ENCODE data around the gene DLGAP4.

Gene DLGAP4

DNA sequence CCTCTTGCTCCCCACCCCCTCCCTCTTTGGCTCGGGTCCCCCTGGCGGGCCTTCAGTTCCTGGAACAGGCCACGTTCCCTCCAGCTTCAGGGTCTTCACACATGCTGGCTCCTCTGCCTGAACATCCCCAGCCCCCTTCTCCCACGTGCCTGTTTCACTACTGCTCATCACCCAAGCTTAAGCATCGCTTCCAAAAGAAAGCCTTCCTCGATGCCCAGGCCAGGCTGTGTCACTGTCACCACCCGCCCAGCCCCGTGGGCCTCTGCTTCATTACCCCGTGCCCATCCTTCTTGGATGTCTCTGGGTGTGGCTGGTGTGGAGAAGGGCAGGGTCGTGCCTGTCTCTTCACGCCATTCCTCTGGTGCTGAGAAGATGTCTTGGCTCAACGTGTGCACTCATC lies 2.8 kb downstream of the DLGAP4 start:
- DNase-seq, result no peak

DNA sequence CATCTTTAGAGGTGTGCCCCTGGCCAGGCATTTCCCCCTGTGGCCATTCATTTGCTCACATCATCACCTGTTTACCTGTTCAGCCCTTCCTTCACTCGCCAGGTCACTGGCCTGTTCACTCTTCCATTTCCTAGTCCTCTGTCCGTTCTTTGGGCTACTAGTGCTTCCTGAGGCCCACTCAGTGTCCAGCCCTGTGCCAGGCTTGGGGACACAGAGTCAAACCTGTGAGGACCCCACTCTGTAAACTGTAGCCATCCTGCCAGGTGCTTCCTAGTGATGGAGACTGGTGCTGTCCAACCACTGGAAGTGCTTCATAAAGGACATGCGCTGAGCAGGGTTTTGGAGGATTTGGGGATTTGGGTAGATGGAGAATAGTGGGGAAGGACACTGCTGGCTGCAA lies 3.5 kb downstream of the DLGAP4 start:
- DNase-seq, result no peak

DNA sequence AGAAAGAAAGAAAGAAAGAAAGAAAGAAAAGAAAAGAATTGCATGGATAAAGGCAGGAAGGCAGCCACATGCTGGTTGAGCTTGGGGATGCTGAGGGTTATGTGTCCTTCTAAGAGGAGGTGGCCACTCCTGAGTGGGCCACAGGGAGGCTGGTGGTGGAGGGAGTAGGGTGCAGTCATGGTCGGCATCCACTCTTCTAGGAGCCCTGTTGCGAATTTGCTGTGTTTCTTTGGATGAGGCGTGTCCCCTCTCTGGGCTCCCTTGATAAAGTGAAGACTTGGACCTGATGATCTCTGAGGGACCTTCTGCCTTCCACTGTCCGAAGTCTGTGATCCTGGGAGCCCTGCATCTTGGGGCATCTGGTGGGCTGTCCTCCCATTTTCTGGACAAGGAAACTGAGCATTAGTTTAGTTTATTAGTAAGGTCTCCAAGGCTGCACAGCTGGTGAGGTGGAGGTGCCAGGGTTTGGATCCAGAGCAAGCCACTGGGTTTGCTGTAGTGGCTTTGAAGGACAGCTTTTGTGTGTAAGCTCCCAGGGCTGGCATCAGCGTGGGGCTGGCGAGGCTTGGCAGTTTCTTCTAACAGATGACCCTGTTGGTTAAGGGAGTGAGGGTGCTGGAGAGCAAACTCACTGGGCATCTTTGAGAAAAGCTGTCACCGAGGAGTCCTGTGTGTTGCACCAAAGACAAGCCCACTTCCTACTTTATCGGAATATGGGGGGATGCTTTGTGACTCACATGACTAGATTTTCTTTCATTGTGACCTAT lies 4.3 kb downstream of the DLGAP4 start:
- DNase-seq, result no peak

DNA sequence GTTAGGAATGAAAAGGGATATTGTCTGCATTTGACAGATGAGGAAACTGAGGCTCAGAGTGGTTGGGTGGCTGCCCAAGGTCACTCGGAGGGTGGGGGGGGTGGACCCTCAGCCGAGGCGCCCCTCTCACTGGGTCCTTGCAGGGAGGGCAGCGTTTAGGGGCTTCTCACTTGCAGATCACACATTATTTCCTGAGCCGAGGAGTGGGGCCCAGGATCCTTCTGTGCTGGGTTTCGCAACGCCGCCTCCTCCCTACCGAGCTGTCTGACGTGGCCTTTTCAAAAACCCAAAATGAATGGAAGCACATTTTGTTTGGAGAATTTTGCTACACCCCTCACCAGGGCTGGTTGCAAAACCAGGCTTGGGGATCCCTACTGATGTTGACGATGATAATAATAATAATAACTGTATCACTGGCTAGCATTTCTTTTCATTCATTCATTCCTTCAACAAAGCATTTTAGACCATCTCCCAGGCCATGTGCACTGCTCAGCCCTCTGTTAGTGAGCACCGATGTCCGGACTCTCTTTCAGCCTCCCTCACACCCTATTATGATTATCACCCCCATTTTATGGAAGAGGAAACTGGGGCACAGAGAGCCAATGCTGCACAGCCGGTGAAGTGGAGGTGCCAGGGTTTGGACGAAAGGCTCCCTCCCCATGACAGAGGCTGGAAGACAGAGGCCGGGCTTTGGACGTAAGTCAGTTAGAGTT lies 5.2 kb downstream of the DLGAP4 start:
- DNase-seq, result no peak

DNA sequence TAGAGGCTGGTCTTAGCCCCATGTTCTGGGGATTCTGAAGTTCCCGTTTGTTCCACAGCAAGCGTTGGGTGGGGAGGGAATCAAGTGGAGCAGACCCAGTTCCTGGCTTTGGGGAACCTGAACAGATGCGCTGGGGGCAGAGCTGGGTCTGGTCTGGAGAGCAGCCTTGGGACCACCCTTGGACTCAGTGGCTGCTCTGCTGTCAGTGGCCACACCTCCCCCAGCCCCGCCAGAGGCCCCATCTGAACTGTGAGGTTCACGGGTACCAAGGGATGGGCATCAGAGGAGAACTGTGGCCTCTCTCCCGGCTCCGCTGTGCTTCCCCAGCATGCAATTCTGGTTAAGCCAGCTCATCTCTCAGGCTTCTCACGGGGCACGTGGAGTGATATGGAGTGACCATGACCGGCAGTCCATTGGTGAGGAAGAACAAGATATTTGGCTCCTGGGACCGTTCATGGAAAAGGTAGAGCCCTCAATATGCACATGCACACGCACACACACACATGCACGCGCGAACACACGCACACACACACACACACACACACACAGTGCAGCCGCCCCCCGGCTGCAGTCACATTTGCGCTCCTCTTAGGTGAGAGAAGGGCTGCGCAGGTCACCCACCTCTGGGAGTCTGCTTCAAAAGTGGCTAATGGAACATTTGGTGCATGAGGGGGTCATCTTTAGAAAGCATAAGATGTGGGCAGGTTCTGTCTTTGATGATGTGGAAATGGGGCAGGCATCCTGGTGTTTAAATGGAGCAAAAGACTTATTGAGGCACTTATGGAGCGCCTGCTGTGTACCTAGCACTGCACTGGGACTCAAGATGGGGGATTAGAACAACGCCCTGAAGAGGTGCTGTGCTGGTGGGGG lies 6.0 kb downstream of the DLGAP4 start:
- no peak for DNase-seq

DNA sequence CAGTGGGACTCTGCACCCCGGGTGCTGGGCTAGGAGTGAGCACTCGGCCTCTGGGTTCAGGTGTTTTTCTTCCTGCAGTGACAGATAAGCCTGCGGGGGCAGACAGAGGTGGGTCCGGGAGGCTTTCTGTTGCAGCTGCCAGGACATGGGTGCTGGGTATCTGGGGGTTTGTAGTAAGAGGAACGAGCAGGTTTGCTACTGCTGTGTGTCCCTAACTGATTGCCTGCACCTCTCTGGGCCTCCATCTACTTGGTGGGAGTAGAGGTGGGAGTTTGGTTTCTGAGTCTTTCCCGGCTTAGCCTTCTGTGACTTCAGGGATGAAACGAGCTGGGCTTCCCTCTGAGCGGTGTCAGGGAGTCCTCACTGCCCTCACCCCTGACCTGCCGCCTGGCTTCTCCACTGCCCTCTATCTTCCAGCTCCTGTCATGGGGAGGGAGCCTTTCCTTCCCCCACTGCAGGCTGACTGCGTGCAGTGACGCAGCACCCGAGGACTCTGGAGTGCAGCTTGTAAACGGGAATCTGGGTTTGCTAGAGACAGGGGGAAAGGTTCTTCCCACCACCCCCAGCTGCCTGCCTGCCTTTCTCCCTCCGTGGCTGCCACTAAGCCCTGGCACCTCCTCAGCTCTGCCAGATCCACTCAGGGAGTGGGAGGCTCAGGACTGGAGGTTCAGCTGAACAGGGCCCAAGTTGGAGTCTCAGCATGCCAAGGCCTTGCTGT lies 6.7 kb downstream of the DLGAP4 start:
- no peak for DNase-seq

DNA sequence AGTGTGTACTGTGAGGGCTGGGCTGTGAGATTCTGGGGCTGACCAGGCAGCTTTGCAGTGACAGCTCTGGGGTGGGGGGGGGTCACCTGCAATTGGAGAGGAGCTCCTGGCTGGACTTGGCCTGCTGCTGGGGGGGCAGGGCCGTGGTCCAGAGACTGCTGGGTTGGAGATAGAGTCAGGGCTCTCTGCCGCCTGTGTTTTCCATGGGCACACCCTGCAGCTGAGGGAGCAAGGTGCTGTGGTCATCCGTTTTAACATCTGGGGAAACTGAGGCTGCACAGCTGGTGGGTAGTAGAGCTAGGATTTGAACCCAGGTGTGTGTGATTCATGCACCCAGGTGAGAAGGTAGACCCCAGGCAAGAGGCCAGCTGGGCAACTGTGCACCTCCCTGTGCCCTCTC lies 7.3 kb downstream of the DLGAP4 start:
- no peak for DNase-seq

DNA sequence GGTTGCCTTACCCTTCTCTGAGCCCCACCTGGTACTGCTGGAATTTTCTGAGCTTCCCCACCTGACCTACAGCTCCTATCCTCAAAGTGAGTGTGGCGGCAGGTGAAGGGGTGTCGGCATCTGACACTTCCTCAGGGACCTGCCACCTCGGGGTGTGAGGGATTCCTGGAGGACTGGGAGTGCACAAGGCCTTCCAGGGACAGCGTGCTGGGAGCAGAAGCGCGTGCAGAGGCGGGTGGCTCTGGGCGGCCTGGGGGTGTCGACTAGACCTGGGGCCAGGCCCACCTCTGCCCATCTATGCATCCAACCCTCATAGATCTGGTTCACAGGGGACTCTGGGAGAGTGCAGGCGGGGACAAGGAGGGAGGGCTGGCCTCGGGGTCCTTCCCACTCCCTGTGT lies 7.8 kb downstream of the DLGAP4 start:
- no peak for DNase-seq

DNA sequence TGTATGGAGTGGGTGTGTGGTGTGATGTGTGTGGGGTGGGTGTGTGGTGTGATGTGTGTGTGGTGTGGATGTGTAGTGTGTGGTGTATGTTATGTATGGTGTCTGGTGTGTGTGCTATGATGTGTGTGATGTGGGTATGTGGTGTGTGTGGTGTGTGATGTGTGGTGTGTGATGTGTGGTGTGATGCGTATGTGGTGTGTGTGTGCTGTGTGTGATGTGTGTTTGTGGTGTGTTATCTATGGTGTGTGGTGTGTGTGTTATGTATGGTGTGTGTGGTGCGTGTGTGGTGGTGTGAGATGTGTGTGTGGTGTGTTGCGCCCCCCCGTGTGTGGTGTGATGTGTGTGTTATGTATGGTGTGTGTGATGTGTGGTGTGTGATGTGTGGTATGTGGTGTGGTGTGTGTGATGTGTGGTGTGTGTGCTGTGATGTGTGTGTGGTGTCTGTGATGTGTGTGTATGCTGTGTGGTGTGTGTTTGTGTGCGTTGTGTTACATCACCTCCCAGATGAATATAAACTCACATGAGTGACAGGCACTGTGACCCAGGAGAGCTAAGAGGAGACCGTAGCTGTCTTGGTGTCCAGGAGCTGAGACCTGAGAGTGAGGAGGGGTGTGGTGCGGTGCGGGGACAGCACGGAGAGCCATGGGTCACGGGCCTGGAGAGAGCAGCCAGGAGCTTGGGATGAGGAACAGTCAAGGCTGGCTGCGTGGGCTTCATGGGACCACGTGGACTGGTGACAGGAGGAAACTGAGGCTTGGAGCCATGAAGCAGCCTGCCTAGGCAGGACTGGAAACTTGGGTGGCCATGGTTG lies 8.8 kb downstream of the DLGAP4 start:
- no peak for DNase-seq

DNA sequence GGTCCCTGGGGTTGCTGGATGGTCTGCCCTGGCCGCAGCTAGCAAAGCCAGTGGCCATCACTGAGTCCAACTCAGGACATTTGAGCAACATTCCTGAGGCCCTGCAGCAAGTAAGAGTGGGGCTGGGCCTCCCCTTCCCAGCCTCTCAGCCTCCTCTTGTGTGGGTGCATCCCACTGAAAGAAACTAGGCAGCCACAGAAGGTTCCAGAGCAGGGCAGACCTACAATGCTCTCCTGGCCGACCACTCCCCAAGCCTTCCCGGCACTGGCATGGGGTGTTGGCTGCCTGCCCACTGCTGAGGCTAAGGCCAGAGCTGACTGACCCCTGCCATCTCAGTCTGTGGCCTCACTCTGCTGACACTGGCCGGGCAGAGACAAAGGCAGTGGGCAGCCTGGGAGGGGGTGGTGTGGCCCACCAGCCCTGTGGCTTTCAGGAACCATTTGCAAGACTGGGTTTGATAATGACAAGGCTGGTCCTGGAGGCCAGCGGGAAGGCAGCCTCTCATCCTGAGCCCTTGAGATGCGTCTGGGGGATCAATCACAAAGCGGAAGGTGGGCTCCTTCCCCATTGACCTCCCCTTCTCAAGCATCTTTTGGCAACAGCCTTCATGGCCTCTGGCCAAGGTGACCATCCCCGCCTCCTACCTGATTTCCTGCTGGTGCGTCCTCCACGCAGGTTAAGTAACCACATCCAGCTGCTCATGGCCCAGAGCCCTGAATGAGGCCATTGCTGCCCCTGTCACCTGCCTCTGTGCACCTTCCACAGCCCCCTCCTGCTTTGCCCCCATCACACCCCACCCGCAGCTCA lies 9.6 kb downstream of the DLGAP4 start:
- no peak for DNase-seq

DNA sequence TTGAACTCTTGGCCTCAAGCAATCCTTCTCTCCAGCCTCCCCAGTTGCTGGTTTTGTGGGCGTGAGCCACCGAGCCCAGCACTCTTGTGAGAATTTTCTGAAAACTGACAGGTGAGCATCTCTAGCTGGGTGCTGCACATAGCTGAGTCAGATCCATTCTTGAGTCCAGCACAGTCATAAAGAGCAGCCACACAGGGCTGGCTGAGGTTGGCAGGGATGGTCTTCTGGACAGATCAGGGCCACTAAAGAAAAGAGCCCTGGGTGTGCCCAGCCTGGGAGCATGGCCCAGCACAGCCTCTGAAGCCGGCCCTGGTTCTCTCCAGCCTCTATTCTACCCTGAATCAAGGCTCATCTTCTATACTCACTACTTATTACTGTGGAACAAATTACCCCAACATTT lies 11.5 kb downstream of the DLGAP4 start:
- DNase-seq, result no peak

DNA sequence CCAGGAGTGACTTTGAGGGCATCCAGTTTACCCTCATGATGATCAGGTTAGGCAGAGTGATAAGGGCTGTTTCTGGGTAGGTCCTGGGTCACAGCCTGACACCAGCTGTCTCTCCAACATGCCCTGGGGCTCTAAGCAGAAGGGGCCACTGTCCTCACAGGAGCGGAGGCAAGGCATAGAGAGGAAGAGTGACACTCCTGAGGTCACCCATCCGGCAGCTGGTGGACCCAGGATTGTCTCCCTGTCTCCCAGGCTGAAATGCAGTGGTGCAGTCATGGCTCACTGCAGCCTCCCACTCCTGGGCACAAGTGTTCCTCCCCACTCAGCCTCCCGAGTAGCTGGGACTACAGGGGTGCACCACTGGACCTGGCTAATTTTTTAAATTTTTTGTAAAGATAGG lies 12.0 kb downstream of the DLGAP4 start:
- no peak for DNase-seq

DNA sequence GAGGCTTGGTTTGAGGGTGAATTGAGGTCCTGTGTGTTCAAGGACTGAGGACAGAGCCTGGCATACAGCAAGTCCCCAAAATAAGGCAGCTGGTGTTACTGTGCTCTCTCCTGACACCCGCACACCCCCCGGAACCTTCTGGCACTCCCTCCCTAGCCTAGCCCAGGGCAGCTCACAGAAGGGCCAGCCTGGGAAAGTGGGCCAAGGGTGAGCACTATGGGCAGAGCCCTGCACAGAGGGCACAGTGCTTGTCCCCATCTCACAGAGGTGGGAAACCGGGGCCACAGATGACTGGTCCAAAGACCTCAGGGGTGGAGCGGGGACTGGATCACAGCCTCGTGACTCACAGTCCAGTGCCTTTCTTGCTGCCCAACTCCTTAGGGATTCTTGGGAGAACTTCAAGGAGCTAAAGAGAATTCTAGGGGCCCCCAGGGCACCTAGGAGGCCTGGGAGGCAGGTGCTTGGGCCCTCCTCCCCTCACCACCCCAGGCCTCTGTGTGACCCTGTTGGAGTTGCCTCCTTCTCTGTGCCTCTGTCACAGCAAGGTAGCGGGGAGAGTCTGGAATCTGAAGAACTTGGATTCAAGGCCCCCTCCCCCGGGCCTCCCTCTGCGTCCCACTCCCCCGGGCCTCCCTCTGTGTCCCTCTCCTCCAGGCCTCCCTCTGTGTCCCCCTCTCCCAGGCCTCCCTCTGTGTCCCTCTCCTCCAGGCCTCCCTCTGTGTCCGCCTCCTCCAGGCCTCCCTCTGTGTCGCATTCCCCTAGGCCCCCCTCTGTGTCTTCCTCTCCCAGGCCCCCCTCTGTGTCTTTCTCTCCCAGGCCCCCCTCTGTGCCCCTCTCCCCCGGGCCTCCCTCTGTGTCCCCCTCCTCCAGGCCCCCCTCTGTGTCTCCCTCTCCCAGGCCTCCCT lies 13.5 kb downstream of the DLGAP4 start:
- no peak for DNase-seq

DNA sequence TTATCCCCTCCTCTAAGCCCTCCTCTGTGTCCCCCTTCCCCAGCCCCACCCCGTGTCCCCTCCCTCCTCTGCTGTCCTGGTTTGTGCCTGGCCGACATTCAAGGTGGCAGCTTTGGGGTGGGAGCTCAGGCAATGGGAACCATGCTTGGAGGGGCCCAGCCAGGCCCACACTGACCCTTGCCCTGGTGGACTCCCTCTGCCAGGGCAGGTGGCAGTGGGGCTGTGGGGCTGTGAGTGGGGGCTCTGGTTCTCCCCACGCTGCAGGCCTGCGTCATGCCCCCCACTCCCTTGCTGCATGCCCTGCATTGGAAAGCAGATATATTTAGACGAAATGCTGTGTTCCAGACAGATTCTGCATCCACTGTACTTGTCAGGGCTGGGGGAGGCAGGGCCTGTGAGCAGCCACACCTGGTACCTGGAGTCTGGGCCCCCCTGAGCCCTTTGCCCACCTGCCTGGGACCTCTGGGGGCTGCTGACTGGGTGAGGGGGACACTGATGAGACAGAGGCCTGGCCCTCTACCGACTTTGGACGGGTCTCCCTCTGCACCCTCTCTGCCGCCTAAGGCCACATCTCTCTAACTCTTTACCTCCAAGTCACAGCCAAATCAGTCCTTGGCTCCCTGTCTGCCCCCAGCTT lies 14.2 kb downstream of the DLGAP4 start:
- no peak for DNase-seq

DNA sequence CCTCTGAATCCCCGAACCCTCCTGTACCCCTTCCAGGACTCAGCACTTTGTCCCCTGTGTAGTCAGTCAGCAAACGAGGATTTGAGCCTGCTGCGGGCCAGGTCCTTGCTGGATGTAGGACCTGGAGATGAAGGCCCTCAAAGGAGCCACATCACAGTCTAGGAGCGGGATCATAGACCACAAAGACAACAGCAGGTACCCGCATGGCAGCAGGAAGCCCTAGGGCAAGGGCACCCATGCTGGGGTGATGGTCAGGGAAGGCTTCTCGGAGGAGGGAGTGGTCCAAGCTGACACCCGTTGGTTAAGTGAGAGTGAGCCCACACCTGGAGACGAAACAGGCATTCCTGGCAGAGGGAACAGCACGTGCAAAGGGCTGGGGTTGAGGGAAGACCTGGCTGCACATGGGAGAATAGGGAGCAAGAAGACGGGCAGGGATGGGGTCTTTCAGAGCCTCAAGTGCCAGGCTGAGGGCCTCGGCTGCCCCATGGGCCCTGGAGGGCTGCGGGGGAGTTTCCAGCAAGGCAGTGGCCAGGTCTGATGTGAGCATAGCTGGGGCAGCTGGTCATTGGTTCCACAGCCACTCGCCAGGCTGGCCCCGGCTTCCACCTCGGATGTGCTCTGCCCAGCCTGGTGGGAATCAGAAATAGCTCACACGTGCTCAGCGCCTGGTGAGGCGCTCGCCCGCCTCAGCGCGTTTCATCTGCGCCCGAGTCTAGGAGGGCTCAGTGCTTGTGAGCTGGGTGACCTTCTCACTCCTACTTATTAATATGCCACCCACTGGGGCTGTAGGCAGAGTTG lies 15.0 kb downstream of the DLGAP4 start:
- DNase-seq, result no peak

DNA sequence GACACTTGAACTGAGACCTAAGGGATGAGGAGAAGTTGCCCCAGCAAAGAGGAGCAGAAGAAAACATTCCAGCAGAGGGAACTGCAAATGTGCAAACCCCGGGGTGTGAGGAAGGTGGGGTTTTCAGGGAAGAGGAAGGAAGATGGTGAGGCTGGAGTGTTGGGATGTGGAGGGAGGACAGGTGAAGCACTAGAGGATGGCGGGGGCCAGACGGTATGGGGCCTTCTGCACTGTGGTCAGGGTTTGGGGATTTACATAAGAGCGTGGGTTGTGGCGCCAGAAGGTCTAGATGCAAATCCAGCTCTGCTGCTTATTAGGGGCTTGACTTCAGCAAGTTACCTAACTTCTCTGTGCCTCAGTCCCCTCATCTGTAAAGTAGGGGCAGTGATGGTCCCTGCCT lies 16.0 kb downstream of the DLGAP4 start:
- no peak for DNase-seq

DNA sequence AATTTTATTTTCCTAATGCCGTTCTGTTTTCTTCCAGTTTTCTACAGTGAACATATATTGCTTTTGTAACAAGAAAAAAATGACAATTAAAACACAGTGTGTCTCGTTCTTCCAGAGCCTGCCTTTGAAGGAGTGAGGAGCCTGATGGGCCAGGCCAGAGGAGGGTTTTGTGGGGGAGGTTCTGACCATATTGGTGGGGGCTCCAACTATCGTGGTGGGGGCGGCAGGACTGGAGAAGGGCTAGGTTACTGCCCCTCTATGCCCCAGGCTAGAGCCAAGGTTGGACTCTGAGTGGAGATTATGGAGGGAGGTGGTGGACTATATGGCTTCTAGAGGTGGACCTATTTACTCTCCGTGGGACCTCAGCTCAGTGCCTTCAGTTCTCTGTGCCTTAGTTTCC lies 24.0 kb downstream of the DLGAP4 start:
- no peak for DNase-seq

DNA sequence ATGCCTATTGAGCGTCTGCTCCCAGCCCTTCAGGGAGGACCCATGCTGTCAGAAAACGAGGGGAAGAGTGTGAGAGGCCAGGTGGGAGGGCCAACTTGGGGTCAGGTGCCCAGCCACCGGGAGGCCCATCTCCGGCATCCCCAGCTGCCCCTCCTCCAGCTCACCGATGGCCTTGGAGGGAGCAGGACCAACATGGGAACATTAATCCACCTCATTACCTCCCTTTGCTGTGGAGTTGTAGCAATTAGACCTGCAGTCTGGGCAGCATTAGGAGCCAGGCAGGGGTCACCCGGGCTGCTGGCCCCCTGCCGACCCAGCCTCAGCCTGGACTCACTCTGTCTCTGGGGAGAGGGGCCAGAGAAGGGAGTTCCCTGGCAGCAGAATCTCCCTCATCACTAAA lies 25.1 kb downstream of the DLGAP4 start:
- no peak for DNase-seq

DNA sequence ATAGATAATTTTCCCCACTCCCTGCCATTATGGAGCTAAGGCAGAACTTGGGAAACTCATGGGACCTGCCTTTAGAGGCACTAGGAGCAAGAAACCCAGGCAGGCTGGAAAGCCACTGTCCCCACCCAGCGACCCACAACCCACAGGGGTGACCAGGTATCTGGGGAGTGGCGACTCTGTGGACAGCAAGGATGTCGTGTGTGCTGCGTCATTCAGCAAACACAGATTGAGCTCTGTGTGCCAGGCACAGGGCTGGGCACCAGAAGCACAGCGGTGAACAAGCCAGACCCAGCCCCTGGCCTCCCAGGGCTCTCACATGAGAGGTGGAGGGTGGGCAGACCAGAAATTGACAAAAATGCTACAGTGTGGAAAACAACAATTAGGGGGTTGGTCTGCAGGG lies 27.7 kb downstream of the DLGAP4 start:
- DNase-seq, result no peak
